Amniotic stem cell (primary cell): ENCODE results near the gene CUBN.

ENCODE experiments used
- DNase-seq: peaks from one replicate; lab custom pipeline; 2025; lab: John Stamatoyannopoulos, UW

CUBN gene

GRCh38 chr10:16820421-16820820, 309.2 kb downstream of the CUBN start:
- no peak for DNase-seq

- no peak for DNase-seq
These were observed 309.6 kb downstream of the CUBN start for GRCh38 chr10:16820018-16820417.

GRCh38 chr10:16819436-16819835, 310.2 kb downstream of the CUBN start:
- DNase-seq = no peak

- DNase-seq = no peak
These were observed 310.6 kb downstream of the CUBN start for GRCh38 chr10:16819026-16819425.

- peak; percentile 100 for DNase-seq
These were observed 312.2 kb downstream of the CUBN start, which contains the start of gene RSU1 for GRCh38 chr10:16817125-16818019. RSU1 (minus strand) TSS chr10:16817424; CDS start chr10:16817081, 343 bp downstream.

GRCh38 chr10:16816830-16817124, 312.8 kb downstream of the CUBN start:
- no peak for DNase-seq

- DNase-seq = no peak
These were observed 313.4 kb downstream of the CUBN start for GRCh38 chr10:16816171-16816570.

- DNase-seq = no peak
These were observed 315.6 kb downstream of the CUBN start for GRCh38 chr10:16814012-16814411.

- DNase-seq = no peak
These were observed 316.9 kb downstream of the CUBN start for GRCh38 chr10:16812676-16813075.

GRCh38 chr10:16811765-16812164, 317.8 kb downstream of the CUBN start:
- no peak for DNase-seq

GRCh38 chr10:16811292-16811691, 318.3 kb downstream of the CUBN start:
- DNase-seq = no peak

GRCh38 chr10:16809074-16809718, 320.4 kb downstream of the CUBN start:
- no peak for DNase-seq

- DNase-seq = no peak
These were observed 325.5 kb downstream of the CUBN start for GRCh38 chr10:16804123-16804522.

- no peak for DNase-seq
These were observed 326.1 kb downstream of the CUBN start for GRCh38 chr10:16803464-16803863.

GRCh38 chr10:16799621-16800020, 330.0 kb downstream of the CUBN start:
- DNase-seq = no peak

GRCh38 chr10:16798571-16798970, 331.0 kb downstream of the CUBN start:
- DNase-seq = no peak

GRCh38 chr10:16795410-16796073, 334.1 kb downstream of the CUBN start:
- DNase-seq = no peak

GRCh38 chr10:16794005-16794404, 335.6 kb downstream of the CUBN start:
- no peak for DNase-seq

GRCh38 chr10:16792675-16793074, 336.9 kb downstream of the CUBN start:
- DNase-seq = no peak

GRCh38 chr10:16789765-16790164, 339.8 kb downstream of the CUBN start:
- no peak for DNase-seq

GRCh38 chr10:16789261-16789660, 340.4 kb downstream of the CUBN start:
- DNase-seq = no peak

GRCh38 chr10:16788778-16789177, 340.8 kb downstream of the CUBN start:
- no peak for DNase-seq

GRCh38 chr10:16788125-16788524, 341.5 kb downstream of the CUBN start:
- DNase-seq = no peak
